Measurements from ENCODE around the gene RBBP6.

- TF ChIP-seq, protein P1, sequence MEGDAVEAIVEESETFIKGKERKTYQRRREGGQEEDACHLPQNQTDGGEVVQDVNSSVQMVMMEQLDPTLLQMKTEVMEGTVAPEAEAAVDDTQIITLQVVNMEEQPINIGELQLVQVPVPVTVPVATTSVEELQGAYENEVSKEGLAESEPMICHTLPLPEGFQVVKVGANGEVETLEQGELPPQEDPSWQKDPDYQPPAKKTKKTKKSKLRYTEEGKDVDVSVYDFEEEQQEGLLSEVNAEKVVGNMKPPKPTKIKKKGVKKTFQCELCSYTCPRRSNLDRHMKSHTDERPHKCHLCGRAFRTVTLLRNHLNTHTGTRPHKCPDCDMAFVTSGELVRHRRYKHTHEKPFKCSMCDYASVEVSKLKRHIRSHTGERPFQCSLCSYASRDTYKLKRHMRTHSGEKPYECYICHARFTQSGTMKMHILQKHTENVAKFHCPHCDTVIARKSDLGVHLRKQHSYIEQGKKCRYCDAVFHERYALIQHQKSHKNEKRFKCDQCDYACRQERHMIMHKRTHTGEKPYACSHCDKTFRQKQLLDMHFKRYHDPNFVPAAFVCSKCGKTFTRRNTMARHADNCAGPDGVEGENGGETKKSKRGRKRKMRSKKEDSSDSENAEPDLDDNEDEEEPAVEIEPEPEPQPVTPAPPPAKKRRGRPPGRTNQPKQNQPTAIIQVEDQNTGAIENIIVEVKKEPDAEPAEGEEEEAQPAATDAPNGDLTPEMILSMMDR (conservative IDR thresholded peaks at IDR 0.05) = no peak
- no peak for TF ChIP-seq EZH2 (IDR thresholded peaks at IDR 0.05; ENCODE audit: low read depth)
Observed at GRCh38 chr16:24583494-24583893, 44.1 kb downstream of the RBBP6 start.

Measured in PC-9 (cell line).